Esophagus squamous epithelium (tissue), 5 donors: ENCODE results near the gene MSH3. TPM values are rescaled to one million over a fixed set of nuclear protein-coding genes. Genes with fewer than 3 reads are reported as not detected.

Source experiments
- DNase-seq: peaks from one replicate; lab custom pipeline; 2025; lab: John Stamatoyannopoulos, UW
- H3K27ac ChIP-seq, 4 donors: fragments of 200-600 bp; sonication (generic); one replicate each; pipeline ENCODE4 v1.5.1; 2016 to 2019; ENCODE audit warnings: mild to moderate bottlenecking in 1 of 4
- H3K27me3 ChIP-seq, 4 donors: fragments of 200-600 bp; sonication (generic); 1 replicate in 3 of 4; 2 replicates in 1 of 4; pipeline versions ENCODE4 v1.5.1 to v1.6.0; 2017 to 2021; ENCODE audit warnings: antibody characterized with exemption in 1 of 4
- H3K36me3 ChIP-seq, 3 donors: fragments of 200-600 bp; sonication (generic); one replicate each; pipeline ENCODE4 v1.5.1; 2016 to 2019
- H3K4me1 ChIP-seq, 3 donors: fragments of 200-600 bp; sonication (generic); one replicate each; pipeline ENCODE4 v1.5.1; 2017 to 2019
- H3K4me3 ChIP-seq, 4 donors: fragments of 200-600 bp; sonication (generic); 1 replicate in 3 of 4; 2 replicates in 1 of 4; pipeline ENCODE4 v1.5.1; 2016 to 2019; ENCODE audit warnings: mild to moderate bottlenecking in 2 of 4, moderate library complexity in 1 of 4
- H3K9me3 ChIP-seq, 3 donors: fragments of 200-600 bp; sonication (generic); one replicate each; pipeline ENCODE4 v1.5.1; 2016 to 2019
- POLR2A ChIP-seq, 4 donors: fragments of 450-650 bp; IDR thresholded peaks; one replicate each; pipeline ENCODE4 v1.6.1; 2017; ENCODE audit warnings: antibody characterized with exemption in 4 of 4, mild to moderate bottlenecking in 4 of 4, moderate library complexity in 3 of 4
- WGBS, 2 donors: methylation state at CpG; one replicate each; pipeline ENCODE4 v1.1.5; 2018; 5-methylcytosine and 5-hydroxymethylcytosine counted together
- intact Hi-C: fragments of 100-400 bp; cut with DNase I; formaldehyde crosslinking; loops from one replicate; pipeline ENCODE4 v1.15.0; 2022
- total RNA-seq, 4 donors: library from RNA; depleted of rRNA; stranded (reverse); fragments of >200 nt; gene quantifications; one replicate each; pipeline ENCODE4 v1.1.0, GENCODE V29; 2016
- TF ChIP-seq, protein P1 (sequence below), 6 experiments: fragments of 450-650 bp in 4 of 6; fragments of 200-600 bp in 2 of 6; sonication (generic) in 2 of 6; IDR thresholded peaks; one replicate each; pipeline ENCODE4 v1.5.1; 2016 to 2019; ENCODE audit warnings: antibody characterized with exemption in 6 of 6, mild to moderate bottlenecking in 4 of 6, moderate library complexity in 4 of 6
- donor health status: DM: yes; HTN: yes; CAD: no.

MSH3 gene
- total RNA-seq, 4 donors from 2014 or later: 6.6 to 12.5 (median 11.6) TPM

DNA sequence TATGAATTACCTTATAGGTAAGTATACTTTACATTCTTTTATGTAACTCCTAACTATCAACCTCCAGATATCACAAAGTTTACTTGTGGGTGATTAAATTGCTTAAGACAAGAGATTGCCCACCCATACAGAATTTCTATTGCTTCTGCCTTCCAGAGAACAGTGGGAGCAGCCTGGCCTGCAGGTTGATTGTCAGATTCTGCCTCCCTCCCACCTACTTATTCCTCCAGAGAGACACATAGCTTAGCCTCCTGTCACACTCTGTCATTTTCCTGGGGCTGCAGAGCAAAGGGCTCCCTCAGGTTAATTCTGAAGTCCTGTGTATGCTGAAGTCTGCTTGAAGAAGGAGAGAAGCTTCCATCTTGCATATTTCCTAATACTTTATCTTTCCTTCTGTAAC, 48.8 kb downstream of the MSH3 start:
- H3K4me3 ChIP-seq: no peak overlapping the region
- DNase-seq: no peak
- intact Hi-C loops: no loop called here
- no peaks in the 10 kb centered on the region for H3K27me3 ChIP-seq
- no peak overlapping the region for H3K27ac ChIP-seq
- no peak for TF ChIP-seq POLR2A (IDR thresholded peaks at IDR 0.05)
- TF ChIP-seq, protein P1, sequence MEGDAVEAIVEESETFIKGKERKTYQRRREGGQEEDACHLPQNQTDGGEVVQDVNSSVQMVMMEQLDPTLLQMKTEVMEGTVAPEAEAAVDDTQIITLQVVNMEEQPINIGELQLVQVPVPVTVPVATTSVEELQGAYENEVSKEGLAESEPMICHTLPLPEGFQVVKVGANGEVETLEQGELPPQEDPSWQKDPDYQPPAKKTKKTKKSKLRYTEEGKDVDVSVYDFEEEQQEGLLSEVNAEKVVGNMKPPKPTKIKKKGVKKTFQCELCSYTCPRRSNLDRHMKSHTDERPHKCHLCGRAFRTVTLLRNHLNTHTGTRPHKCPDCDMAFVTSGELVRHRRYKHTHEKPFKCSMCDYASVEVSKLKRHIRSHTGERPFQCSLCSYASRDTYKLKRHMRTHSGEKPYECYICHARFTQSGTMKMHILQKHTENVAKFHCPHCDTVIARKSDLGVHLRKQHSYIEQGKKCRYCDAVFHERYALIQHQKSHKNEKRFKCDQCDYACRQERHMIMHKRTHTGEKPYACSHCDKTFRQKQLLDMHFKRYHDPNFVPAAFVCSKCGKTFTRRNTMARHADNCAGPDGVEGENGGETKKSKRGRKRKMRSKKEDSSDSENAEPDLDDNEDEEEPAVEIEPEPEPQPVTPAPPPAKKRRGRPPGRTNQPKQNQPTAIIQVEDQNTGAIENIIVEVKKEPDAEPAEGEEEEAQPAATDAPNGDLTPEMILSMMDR (IDR thresholded peaks at IDR 0.05): no peak
- peaks cover 0 to 3% (median 0%) of the 10 kb centered on the region in 3 donors for H3K4me1 ChIP-seq
- peaks cover 0 to 39% (median 0%) of the 10 kb centered on the region in 3 donors for H3K36me3 ChIP-seq
- no peaks in the 10 kb centered on the region for H3K9me3 ChIP-seq

DNA sequence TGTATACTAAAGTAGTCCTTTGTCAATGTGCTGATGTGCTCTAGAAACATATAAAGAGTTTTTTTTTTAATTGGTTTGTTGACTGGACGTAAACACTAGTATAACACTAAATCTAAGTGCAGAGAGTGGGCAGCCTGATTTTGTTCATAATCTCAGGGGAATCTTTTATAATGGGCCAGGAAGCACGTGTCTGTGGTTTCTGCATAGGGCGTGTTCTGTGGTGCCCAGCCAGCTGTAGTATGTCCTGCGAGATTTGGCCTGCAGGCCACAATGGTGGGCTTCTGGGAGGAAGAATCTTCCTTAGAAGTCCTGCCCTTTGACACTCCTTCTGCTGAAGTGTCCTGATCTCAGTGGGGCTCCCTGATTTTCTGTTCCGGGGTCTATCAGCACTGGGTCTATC, 49.3 kb downstream of the MSH3 start:
- Histone ChIP-seq H3K27ac (no peak overlapping the region), H3K4me1 (no peaks in the 10 kb centered on the region), H3K36me3 (peaks cover 0 to 44% (median 0%) of the 10 kb centered on the region in 3 donors), H3K27me3 (no peaks in the 10 kb centered on the region), H3K4me3 (no peak overlapping the region), H3K9me3 (no peaks in the 10 kb centered on the region)
- TF ChIP-seq POLR2A (IDR thresholded peaks at IDR 0.05): no peak
- TF ChIP-seq, protein P1 (IDR thresholded peaks at IDR 0.05): no peak
- 69 to 72% methylated on average over 3 to 5 of the region's 5 CpGs for WGBS, 2 donors
- intact Hi-C loops: no loop called here
- no peak for DNase-seq

GRCh38 chr5:80704221-80704620, 49.8 kb downstream of the MSH3 start:
- intact Hi-C loops: no loop called here
- H3K36me3 ChIP-seq: peaks cover 0 to 49% (median 0%) of the 10 kb centered on the region in 3 donors
- no peak for DNase-seq
- no peaks in the 10 kb centered on the region for H3K9me3 ChIP-seq
- no peak overlapping the region for H3K4me3 ChIP-seq
- no peaks in the 10 kb centered on the region for H3K27me3 ChIP-seq
- WGBS, 2 donors: 90% methylated on average over 1 of the region's 1 CpG; no CpG with 5 or more reads in 1 of the 2 donors
- TF ChIP-seq POLR2A (IDR thresholded peaks at IDR 0.05): no peak
- TF ChIP-seq, protein P1 (IDR thresholded peaks at IDR 0.05): no peak
- H3K4me1 ChIP-seq: no peaks in the 10 kb centered on the region
- H3K27ac ChIP-seq: no peak overlapping the region

DNA sequence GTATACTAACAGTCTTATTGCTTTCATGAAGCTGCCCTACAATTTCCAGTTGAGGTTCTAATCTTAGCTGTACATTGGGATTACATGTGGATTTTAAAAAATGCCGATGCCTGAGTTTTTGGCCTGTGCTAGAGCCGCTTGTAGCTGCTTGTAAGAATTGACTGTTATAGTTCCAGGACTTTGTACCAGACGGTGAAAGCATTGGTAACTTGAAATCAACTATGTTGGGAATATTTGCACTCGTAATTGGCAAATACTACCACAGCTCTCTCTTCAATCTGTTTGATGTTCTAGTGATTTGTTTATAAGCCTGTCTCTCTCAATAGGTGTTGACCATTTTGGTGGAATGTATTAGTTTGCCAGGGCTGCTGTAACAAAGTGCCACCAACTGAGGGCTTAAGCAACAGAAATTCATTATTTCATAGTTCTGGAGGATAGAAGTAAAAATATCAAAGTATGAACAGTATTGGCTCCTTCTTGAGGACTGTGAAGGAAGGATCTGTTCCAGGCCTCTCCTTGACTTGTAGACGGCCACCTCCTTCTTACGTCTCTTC, 50.8 kb downstream of the MSH3 start:
- Histone ChIP-seq H3K4me1 (no peaks in the 10 kb centered on the region), H3K27ac (no peak overlapping the region), H3K4me3 (no peak overlapping the region), H3K27me3 (no peaks in the 10 kb centered on the region), H3K36me3 (peaks cover 0 to 59% (median 0%) of the 10 kb centered on the region in 3 donors), H3K9me3 (no peaks in the 10 kb centered on the region)
- no peak for TF ChIP-seq POLR2A (IDR thresholded peaks at IDR 0.05)
- TF ChIP-seq, protein P1 (IDR thresholded peaks at IDR 0.05): no peak
- 90 to 91% methylated on average over 6 of the region's 6 CpGs for WGBS, 2 donors
- DNase-seq: no peak
- intact Hi-C loops: no loop called here

DNA sequence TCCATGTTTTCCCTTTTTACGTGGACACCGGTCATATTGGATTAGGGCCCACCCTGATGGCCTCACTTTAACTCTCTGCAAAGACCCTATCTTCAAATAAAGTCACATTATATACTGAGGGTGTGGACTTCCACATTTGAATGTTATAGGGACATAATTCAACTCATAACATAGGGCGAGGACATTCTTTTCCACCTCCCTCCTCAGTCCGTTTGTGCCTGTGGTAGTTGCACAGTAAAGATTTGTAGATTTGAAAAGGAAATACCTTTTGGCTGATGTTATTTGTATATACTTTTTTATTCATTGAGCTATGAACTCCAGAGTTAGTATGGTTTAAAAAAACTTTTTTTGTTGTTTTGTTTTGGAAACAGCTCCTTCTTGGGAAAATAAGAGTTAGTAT, 51.3 kb downstream of the MSH3 start:
- DNase-seq: no peak
- 94 to 95% methylated on average over 4 of the region's 4 CpGs for WGBS, 2 donors
- no peaks in the 10 kb centered on the region for H3K4me1 ChIP-seq
- no peak overlapping the region for H3K27ac ChIP-seq
- H3K27me3 ChIP-seq: no peaks in the 10 kb centered on the region
- H3K9me3 ChIP-seq: no peaks in the 10 kb centered on the region
- peaks cover 0 to 62% (median 0%) of the 10 kb centered on the region in 3 donors for H3K36me3 ChIP-seq
- TF ChIP-seq, protein P1 (IDR thresholded peaks at IDR 0.05): no peak
- no peak for TF ChIP-seq POLR2A (IDR thresholded peaks at IDR 0.05)
- intact Hi-C loops: no loop called here
- H3K4me3 ChIP-seq: no peak overlapping the region
